Measurements from ENCODE around the gene NOL3. TPM values are rescaled to one million over a fixed set of nuclear protein-coding genes. Genes with fewer than 3 reads are reported as not detected.

NOL3 gene
- total and polyA plus RNA-seq, 9 of the 15 experiments (the other 6 are each of a cell fraction or from before 2014, with no cell fraction given), result 0.45 to 14.0 (median 5.4) TPM

- TF ChIP-seq ZSCAN29 (IDR thresholded peaks at IDR 0.05) (no peak), NR2C2 (CRISPR knock-in tag; IDR thresholded peaks at IDR 0.05) (no peak), NR2C2 (tag; IDR thresholded peaks at IDR 0.05) (no peak), E2F8 (IDR thresholded peaks at IDR 0.05; ENCODE audit: low read depth, partially characterized antibody) (no peak), SIN3A (IDR thresholded peaks at IDR 0.05; ENCODE audit: borderline replicate concordance in 2 of 2, control insufficient read depth in 1 of 2, low read depth in 2 of 2, low read length in 2 of 2) (no peak), TRIM28 (IDR thresholded peaks at IDR 0.05) (no peak), SIX5 (IDR thresholded peaks at IDR 0.05; ENCODE audit: borderline replicate concordance in 1 of 2, insufficient read depth in 1 of 2, low read depth in 1 of 2, low read length in 2 of 2) (no peak), SAFB2 (IDR thresholded peaks at IDR 0.05; ENCODE audit: borderline replicate concordance, low read depth, low read length, severe bottlenecking) (no peak), NR4A1 (CRISPR knock-in tag; IDR thresholded peaks at IDR 0.05) (no peak), NR4A1 (tag; IDR thresholded peaks at IDR 0.05) (no peak), HNRNPK (IDR thresholded peaks at IDR 0.05; ENCODE audit: low read depth, low read length, poor library complexity, severe bottlenecking) (no peak), ZNF12 (CRISPR knock-in tag; IDR thresholded peaks at IDR 0.05) (no peak), ELF4 (CRISPR knock-in tag; IDR thresholded peaks at IDR 0.05) (no peak)
- ATAC-seq (no peak), DNase-seq (ENCODE audit: extremely low read depth in 1 of 4, low spot score in 3 of 4) (no peak), FAIRE-seq (peak; percentile 60)
- ChIA-PET CTCF (ENCODE audit: low intra/inter-chr PET ratio) (no interaction called here), POLR2A (interaction anchor here (0.6 to 1.5 kb wide), 3 partner anchors 9 to 263 kb away, joined by 3 read pairs; no protein-coding TSS in a partner anchor)
- Histone ChIP-seq H3K9me3 (replicated peaks; ENCODE audit: control insufficient read depth, insufficient read depth, low read depth, low read length) (no peaks in the 10 kb centered on the region), H2AFZ (ENCODE audit: low read depth, low read length) (no peak overlapping the region), H3K27ac (ENCODE audit: extremely low read depth, low read depth, low read length) (no peak overlapping the region), H3K27me3 (ENCODE audit: control insufficient read depth in 2 of 2, insufficient read depth in 2 of 2, low read length in 2 of 2) (no peaks in the 10 kb centered on the region), H3K9ac (ENCODE audit: insufficient read depth in 1 of 2, low read depth in 2 of 2, low read length in 2 of 2) (peak overlapping the region in 1 of 2 experiments; percentile 81; a peak in 1 of 4 replicates), H3K4me2 (ENCODE audit: insufficient read depth, low read length) (peak overlapping the region; percentile 99), H3K4me3 (0 out of 2 replicates have a peak overlapping the region, but pooled peaks have one; percentile 61), H3K9me1 (ENCODE audit: control insufficient read depth, insufficient read depth, low read length) (no peaks in the 10 kb centered on the region), H3K79me2 (ENCODE audit: control insufficient read depth, insufficient read depth, low read length) (peaks cover 14% of the 10 kb centered on the region), H4K20me1 (replicated peaks; ENCODE audit: control insufficient read depth, insufficient read depth, low read length) (peaks cover 11% of the 10 kb centered on the region), H3K4me1 (replicated peaks in 1 of 2; ENCODE audit: control insufficient read depth in 2 of 2, insufficient read depth in 2 of 2, low read length in 2 of 2) (peaks cover 13 to 56% of the 10 kb centered on the region in 2 experiments), H3K36me3 (ENCODE audit: control insufficient read depth, insufficient read depth, low read length) (no peaks in the 10 kb centered on the region)
- in situ Hi-C loops (cut with MboI), result no loop called here
- intact Hi-C loops (cut with micrococcal nuclease), result loop anchor here (10.0 kb wide), 2 partner anchors 167 to 227 kb away; no protein-coding TSS in a partner anchor
- BruUV-seq (replicated peaks), result TSS peak; percentile 59
- 47% methylated on average over 2 of the region's 2 CpGs for WGBS (ENCODE audit: insufficient coverage, low coverage, missing lambda C conversion rate)
Measured at GRCh38 chr16:67182288-67182687, 11.9 kb downstream of the NOL3 start.
